ENCODE measurements around the gene ULK4.
A peak's percentile ranks its signal among the peaks of the same experiment; 100 is the strongest.
"Not testable (repeated sequence)": the region's sequence is repeated elsewhere in the genome, so short reads cannot be mapped to it uniquely, and the experiment has no call there.

Gene ULK4

GRCh38 chr3:41424543-41425300 is 537.2 kb downstream of the ULK4 start:
- peak in 1 of 2 donors; percentile 14 for DNase-seq

- no peak for DNase-seq
Measured at GRCh38 chr3:41419809-41420208, 542.1 kb downstream of the ULK4 start.

GRCh38 chr3:41418961-41419691 is 542.8 kb downstream of the ULK4 start:
- DNase-seq: peak in 1 of 2 donors; percentile 26

- no peak for DNase-seq
Measured at GRCh38 chr3:41417574-41417973, 544.3 kb downstream of the ULK4 start.

GRCh38 chr3:41411065-41411464 is 550.8 kb downstream of the ULK4 start:
- DNase-seq: no peak

- DNase-seq: peak in 1 of 2 donors; percentile 14
Measured at GRCh38 chr3:41405466-41405865, 556.4 kb downstream of the ULK4 start.

- no peak for DNase-seq
Measured at GRCh38 chr3:41404582-41404981, 557.3 kb downstream of the ULK4 start.

GRCh38 chr3:41394896-41395295 is 567.0 kb downstream of the ULK4 start:
- DNase-seq: no peak

- DNase-seq: not testable (repeated sequence)
Measured at GRCh38 chr3:41370765-41371535, 591.0 kb downstream of the ULK4 start.

- no peak for DNase-seq
Measured at GRCh38 chr3:41370307-41370706, 591.6 kb downstream of the ULK4 start.

GRCh38 chr3:41369838-41370237 is 592.1 kb downstream of the ULK4 start:
- DNase-seq: no peak

- no peak for DNase-seq
Measured at GRCh38 chr3:41365973-41366372, 595.9 kb downstream of the ULK4 start.

GRCh38 chr3:41364736-41365135 is 597.2 kb downstream of the ULK4 start:
- no peak for DNase-seq

- DNase-seq: no peak
Measured at GRCh38 chr3:41363830-41364523, 597.9 kb downstream of the ULK4 start.

- no peak for DNase-seq
Measured at GRCh38 chr3:41362638-41363559, 599.0 kb downstream of the ULK4 start.

GRCh38 chr3:41357271-41357670 is 604.6 kb downstream of the ULK4 start:
- DNase-seq: no peak

- DNase-seq: no peak
Measured at GRCh38 chr3:41356775-41357174, 605.1 kb downstream of the ULK4 start.

GRCh38 chr3:41352510-41352909 is 609.4 kb downstream of the ULK4 start:
- no peak for DNase-seq

GRCh38 chr3:41350441-41350840 is 611.5 kb downstream of the ULK4 start:
- DNase-seq: no peak

- no peak for DNase-seq
Measured at GRCh38 chr3:41348401-41348800, 613.5 kb downstream of the ULK4 start.

GRCh38 chr3:41346698-41347270 is 615.1 kb downstream of the ULK4 start:
- no peak for DNase-seq

Measured in CD4-positive, alpha-beta T cell treated with Interferon alpha-2 for 1 hour (primary cell).